OCI-LY7 (cell line): ENCODE data around the gene JAK1.

ENCODE experiments used
- CTCF ChIP-seq: fragments of 200-600 bp; sonication (generic); conservative IDR thresholded peaks from 2 replicates; pipeline ENCODE4 v1.5.1; 2014; ENCODE audit warnings: mild to moderate bottlenecking, antibody characterized with exemption, low read length, moderate library complexity, mixed read lengths
- EZH2phosphoT487 ChIP-seq: fragments of 200-600 bp; sonication (generic); IDR thresholded peaks from 2 replicates; pipeline ENCODE4 v1.6.1; 2018; ENCODE audit warnings: low read depth, borderline replicate concordance, mild to moderate bottlenecking, mixed run types, antibody characterized with exemption, low read length, moderate library complexity, mixed read lengths

GRCh38 chr1:65002156-65002507 is 35.8 kb upstream of the JAK1 start:
- no peak for TF ChIP-seq CTCF
- TF ChIP-seq EZH2phosphoT487 = no peak
